IPS-18c (cell line): ENCODE data around the gene NTRK3.

Source experiments
- H3K4me3 ChIP-seq: 2 replicates; pipeline ENCODE4 v1.7.0; 2013; ENCODE audit warnings: low read depth, mild to moderate bottlenecking, low read length, moderate library complexity; ENCODE audit not compliant: insufficient read depth
- H3K9me3 ChIP-seq: one replicate; pipeline ENCODE4 v1.6.1; 2013; ENCODE audit warnings: mild to moderate bottlenecking, low read length, moderate library complexity; ENCODE audit not compliant: control insufficient read depth, insufficient read depth

NTRK3 gene

DNA sequence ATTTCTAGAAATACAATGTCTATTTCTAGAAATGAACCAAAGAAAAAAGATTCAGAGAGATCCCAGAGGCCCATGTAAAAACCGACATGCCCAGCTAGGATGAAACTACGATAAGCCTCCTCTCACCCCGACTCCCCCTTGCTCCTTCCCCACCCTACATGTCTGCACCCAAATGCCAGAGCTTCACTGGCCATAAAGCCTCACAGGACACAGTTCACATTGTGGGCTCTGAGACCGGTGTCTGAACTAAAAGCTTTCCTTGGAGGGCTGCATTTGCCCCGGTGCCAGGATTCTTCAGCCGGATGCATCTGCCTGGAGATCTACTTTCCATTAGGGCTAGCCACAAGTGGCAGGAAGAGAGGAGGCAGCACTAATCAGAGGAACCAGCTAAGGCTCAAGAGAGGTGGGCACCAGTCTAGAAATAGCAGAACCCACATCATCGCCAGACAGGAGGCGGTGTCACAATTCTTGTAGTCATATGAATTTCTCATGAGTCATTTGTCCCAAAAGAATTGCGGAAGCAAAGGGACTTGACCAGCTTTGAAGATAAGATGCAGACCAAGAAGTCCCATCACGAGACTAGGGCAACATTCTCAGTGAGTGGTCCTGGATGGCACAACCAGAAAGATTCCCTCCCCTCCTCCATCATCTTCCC, 353.6 kb downstream of the NTRK3 start:
- no peak overlapping the region for H3K4me3 ChIP-seq
- H3K9me3 ChIP-seq: no peaks in the 10 kb centered on the region

DNA sequence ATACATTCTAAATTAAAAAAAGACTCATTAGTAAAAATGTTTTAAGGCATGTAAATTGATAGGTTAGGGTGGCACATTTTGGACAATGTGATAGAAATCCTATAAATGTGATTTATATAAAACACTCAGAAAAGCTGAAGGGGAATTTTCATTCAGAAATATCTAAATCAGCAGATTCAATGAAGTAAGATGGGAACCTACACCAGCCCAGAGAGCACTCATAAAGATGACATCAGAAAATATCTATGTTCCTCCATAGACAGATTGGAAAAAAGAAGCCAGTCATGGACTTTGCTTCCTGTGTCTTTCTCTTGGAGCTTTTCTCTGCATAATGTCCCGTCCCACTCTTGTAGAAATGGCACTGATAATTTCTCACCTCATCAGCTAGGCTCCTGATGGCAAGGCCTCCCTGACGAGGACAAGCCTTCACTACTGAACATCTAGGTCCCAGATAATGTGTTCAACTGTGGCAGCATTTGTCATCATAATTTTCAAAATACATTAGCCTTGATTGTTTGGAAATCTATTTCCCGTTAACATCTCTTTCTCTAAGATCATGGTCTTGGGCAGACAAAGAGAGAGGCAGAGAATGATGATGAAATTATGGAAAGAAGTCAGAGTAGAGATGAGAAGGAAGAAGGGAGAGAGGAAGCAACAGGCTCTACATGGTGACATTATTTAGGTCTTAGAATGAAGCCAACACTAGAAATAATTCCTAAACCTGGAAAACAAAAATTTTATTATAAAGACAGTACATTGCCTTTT, 354.4 kb downstream of the NTRK3 start:
- no peak overlapping the region for H3K4me3 ChIP-seq
- no peaks in the 10 kb centered on the region for H3K9me3 ChIP-seq

DNA sequence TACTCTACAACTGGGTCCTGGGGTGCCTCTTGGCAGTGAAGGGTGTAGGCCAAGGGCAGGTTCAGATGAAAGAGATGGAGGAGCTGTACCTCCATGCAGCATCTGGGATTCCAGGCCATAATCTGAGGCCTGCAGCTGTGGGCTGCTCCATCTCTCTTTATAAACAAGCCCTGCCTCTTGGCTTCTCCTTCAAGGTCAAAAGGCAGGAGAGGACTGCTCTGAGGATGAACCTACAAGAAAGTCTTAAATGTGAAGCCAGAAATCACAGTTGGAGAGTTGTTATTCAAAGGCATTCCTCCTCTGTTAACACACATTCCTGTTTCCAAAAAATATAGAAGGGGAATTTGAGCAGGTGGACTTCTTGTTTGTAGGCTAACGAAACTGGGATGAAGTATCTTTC, 355.5 kb downstream of the NTRK3 start:
- Histone ChIP-seq H3K4me3 (no peak overlapping the region), H3K9me3 (no peaks in the 10 kb centered on the region)

DNA sequence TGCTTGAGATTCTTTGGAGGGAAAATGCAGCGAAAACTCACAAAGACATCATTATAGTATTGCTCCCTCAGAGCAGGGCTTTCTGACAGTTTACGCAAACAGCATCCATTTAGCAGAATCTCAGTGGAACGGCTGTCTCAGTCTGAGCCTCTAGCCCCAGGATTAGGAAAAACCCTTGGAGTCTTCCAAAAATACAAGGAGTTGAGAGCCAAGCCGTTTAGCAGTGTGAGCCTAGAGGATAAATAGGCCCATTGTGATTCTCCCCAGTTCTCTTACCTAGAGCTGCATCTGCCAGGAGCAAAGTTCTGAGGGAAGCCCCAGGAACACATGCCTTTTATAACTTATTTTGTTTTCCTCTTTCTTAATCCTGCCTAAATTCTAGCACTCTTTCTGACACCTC, 359.6 kb downstream of the NTRK3 start:
- H3K4me3 ChIP-seq: no peak overlapping the region
- no peaks in the 10 kb centered on the region for H3K9me3 ChIP-seq

DNA sequence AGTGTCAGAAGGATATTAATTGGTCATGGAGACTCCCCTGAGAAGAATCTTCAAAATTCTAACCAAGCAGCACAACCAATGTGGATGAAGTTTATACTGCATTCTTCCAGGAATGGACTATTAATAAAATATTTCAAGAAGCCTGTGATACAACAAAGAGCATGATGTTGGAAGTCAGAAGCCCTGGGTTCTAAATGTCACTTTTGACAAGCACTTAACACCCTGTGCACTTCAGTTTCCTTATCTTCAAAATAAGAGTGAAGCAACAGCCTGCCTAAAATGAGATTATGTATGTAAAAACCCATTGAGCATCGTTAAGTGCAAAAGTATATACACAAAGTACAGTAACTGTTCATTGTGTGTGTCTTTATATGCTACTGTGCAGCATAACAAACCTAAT, 369.4 kb downstream of the NTRK3 start:
- H3K4me3 ChIP-seq: no peak overlapping the region

DNA sequence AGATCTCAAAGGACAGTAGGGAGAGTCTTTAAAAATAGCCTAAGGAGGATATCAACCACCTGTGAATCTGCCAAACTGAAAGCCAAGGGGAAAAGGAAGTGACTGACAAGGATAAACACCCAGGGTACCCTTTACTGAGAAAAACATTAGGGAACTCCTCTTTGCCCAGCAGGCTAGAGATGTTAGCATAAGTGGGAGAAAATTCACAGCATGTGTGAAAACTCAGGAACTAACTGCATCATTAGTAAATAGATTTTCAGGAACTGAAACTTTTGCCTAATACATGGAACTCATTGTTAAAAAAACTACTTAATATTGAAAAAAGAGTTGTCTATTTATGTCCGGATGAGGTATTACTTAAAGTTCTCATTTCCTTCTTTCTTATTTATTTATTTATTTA, 375.5 kb downstream of the NTRK3 start:
- Histone ChIP-seq H3K9me3 (no peaks in the 10 kb centered on the region), H3K4me3 (no peak overlapping the region)

More for the DNA sequence above, 369.4 kb downstream of the NTRK3 start:
- H3K9me3 ChIP-seq: no peaks in the 10 kb centered on the region

DNA sequence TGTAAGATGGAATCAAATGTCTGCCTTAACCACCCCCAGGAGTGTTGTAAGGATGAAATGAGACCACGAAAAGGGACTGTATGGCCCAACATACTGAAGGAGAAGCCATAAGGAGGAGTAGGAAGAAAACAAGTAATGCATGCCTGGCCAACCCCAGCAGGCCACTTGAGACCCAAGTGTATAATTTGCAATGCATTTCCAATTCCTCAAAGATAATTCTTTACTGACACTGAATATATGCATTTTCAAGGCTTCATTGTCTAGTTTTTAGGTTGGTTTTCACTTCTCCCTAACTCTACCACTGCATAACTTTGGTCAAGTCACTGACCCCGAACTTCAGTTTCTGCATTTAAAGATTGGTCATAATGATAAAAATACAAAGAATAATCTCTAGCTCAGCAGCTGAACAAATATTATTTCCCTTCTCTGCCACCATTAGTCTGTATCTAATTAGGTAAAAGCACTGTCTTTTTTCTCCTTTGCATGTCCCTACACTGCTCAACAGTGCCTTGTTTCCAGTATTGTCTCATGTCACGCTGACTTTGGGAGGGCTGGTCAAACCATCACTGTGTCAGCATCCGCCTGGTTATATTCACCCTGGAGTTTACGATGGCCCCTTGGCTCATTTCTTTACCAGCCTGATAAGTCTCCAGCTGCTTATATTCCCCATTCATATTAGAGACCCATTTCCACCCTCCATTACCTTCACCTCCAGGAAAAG, 378.6 kb downstream of the NTRK3 start:
- H3K4me3 ChIP-seq: no peak overlapping the region
- no peaks in the 10 kb centered on the region for H3K9me3 ChIP-seq

DNA sequence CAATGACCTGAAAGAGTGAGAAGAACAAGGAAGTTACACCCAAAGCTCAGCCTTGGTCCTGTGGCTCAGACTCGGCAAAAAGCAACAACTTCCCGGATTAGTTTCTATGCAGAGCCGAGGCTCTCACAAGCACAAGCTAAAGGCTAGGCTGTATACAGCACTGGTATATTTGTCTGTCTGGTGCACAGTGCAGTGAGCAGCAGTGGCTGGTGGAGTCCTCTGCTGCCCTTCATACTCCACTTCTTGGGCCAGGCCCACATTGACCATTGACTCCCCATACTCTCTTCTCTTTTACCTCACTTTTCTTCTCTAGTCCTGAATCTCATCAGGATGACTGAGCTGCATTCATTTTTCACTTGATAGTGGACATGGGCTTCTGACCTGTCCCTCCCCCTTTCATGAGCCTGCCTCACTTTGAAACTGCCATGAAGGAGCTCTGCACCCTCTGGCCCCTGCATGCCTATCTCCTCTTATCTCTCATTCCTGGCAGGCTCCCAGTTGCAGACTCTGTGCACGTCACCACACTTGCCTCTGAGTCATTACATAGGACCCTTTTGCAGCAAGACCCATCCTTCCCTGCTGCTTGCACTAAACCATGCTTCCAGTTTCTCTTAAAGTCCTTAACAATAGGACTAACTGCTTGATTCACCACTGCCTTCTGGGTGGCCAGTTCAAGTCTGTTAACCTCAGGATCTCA, 379.3 kb downstream of the NTRK3 start:
- H3K9me3 ChIP-seq: no peaks in the 10 kb centered on the region
- no peak overlapping the region for H3K4me3 ChIP-seq

DNA sequence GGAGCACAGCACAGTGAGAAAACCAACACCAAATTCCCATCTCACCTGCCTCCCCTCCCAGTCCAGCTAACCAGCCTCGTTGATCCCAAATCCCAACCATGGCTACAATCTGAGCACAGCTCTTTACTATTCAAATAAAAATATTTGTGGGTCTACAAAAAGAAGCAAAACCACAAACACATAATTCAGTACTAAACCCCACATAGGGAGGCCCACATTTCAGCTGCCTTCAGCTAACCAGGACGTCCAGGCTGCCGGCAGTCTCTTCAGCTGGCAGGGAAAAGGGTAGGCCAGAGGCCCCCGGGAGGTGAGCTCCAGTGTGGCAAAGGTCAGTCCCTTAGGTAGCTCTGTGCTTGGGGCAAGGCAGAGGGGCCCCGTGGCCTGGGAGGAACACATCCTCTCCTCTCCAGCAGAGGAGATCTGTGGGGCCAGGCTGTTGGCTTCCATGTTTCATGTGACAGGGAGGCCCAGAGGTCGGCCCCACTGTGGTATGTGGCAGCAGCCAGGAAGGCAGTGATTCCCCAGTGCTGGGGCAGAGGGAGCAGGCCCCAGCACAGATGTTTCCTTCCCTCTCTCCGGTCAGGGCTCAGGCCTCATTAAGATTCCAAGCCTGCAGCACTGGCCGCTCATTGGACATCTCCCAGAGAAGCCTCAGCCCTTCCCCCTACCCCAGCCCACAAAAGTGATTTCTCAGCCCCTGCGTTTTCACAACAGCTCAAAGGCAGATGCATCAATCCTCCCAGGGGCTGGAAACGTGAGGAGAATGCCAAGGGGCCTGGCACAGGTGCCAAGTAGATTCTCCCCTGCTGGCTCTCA, 381.4 kb downstream of the NTRK3 start:
- Histone ChIP-seq H3K9me3 (no peaks in the 10 kb centered on the region), H3K4me3 (no peak overlapping the region)

DNA sequence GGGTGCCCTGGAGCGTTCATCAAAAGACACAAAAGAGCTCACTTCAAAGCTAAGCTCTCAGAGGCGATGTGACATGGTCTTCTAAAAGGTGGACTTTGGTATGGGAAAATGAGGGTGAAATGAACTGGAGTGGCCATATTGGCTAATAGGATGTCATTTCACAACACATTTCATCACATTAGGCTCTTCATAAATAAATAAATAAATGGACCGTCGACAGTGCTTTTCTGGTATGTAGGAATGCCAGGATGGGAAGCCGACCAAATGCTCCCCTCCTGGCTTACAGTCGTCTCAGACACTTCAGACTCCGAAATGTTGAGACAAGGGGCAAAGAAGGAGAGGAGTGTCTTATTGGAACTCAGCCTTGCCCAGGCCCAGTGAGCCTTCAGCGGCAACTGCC, 383.0 kb downstream of the NTRK3 start:
- H3K4me3 ChIP-seq: no peak overlapping the region
- no peaks in the 10 kb centered on the region for H3K9me3 ChIP-seq

DNA sequence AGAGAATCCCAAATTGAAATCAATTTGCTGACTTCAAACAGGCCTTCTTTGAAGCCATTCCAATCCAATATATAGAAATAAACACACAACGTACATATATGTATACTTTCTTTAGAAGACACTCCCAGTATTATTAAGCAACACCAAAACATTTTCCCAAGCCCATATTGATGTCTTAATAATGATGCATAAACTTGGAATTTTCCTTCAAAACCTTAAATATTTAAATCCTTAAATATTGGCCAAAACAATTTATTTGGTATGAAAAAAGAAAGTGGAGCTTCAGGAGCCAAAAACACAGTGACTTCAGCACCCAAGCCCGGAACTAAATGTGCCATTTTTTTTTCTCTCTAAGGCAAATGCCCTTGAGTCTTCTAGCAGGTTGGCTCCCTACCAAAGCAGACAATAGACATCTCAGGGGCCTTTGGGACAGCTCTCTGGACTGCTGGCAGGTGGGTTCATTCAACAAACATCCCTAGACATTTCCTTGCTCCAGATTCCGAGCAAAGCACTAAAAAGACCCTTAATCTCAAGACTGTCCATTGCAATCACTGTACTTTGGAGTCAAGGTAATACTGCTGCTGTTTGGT, 384.7 kb downstream of the NTRK3 start:
- Histone ChIP-seq H3K9me3 (no peaks in the 10 kb centered on the region), H3K4me3 (no peak overlapping the region)

DNA sequence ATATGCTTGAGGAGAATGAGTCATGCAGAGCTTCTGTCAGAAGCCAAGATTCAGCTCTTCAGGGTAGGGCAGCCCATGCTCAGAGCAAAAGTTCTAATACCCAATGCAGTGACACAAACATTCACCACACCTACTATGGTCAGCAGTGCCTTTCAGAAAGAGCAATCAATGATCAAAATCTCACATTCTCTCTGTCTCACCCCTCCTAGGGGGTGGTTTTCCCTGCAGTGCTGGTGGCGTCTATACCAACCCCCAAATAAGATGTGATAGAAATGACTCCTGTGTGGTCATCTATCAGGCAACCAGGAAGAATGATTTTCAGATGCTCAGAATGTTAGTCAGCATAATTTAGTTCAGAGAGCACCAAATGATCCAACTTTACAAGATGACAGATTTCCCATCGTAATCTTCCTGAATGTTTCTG, 385.3 kb downstream of the NTRK3 start:
- H3K4me3 ChIP-seq: no peak overlapping the region
- H3K9me3 ChIP-seq: no peaks in the 10 kb centered on the region

DNA sequence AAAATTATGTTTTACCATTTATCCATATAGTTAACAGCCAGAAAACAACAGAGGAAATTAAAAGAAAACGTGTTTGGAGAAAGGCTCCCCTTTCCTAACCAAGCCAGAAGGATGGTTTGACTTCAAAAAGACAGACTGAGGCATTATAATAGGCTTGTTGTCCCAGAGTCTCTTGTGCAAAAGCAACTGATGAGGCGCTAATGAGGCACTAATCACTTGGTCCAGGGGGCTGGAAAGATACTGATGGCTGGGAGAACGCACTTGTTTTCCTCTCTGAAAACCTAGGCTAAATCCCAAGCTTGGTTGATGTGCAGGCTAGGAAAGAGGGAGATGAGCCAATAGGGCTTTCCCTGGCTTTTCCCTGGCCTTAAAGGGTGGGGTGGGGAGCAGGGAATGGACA, 389.6 kb downstream of the NTRK3 start:
- no peaks in the 10 kb centered on the region for H3K9me3 ChIP-seq
- no peak overlapping the region for H3K4me3 ChIP-seq

DNA sequence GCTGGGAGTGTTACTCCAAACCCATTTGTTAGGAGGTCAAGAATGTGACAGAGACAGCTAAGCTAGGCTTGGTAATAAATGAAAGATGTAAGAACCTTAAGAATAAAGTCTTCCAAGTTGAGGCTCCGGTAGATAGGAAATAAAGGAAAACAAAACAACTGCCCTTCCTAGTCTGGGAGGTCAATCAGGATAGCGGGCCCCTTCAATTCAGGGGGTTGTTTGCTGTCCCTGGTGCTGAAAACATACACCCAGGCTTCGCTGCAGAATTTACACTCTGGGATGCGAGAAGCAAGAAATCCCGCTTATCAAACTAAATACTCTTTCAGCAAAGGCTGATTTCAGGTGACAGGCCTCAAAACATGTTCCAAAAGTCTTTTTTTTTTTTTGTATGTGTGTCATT, 393.4 kb downstream of the NTRK3 start:
- Histone ChIP-seq H3K4me3 (no peak overlapping the region), H3K9me3 (no peaks in the 10 kb centered on the region)

DNA sequence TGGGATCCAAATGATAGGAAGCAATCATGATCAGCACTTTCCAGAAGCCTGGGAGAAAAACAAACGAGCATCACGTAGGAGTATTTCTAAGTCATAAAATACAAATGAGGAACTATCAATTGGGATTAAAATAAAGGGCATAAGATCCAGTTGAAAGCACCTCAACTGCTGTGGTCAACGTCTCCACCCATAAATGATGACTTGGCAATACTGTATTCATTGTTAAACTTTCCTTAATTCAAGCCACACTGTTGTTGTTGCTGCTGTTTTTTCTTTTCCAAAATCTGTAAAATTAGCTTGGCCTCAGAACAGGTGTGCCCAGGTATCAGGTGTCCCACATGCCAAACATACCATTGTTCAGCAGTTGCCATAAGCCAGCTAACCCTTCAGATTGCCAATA, 395.8 kb downstream of the NTRK3 start:
- Histone ChIP-seq H3K9me3 (no peaks in the 10 kb centered on the region), H3K4me3 (no peak overlapping the region)

DNA sequence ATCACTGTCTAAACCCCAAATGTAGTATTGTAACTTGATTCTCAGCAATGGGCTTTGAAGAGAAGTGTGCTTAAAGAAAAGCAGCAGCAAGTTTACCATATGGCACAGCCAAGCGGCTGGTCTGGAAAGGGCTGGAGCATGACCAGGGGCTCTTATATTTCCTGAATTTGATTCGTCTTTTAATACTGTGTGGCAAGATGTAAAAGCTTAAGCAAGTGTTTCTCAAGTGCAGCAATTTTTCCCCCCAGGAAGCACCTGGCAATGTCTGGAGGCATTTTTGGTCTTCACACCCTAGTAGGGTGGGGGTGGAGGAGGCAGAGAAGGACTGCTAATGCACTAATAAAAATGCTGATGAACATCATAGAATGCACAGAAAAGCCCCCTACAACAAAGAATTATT, 397.9 kb downstream of the NTRK3 start:
- Histone ChIP-seq H3K9me3 (no peaks in the 10 kb centered on the region), H3K4me3 (no peak overlapping the region)

DNA sequence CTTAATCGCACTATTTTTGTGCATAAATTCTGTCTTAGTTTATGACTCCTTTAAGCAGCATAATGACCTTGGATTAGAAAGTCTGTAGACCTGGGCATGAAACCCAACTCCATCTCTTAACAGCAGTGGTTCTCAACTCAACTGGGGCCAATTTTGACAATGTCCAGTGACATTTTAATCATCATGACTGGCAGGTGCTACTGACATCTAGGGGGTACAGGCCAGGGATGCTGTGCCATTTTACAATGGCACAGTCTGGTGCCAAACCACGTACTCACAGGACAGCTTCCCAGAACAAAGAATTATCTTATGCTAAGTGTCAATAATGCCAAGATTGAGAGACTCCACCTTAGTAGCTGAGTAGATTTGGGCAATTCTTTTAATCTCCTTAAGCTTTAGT, 405.0 kb downstream of the NTRK3 start:
- H3K4me3 ChIP-seq: no peak overlapping the region
- H3K9me3 ChIP-seq: no peaks in the 10 kb centered on the region
